Measurements from ENCODE around the gene CTDP1. TPM values are rescaled to one million over a fixed set of nuclear protein-coding genes. Genes with fewer than 3 reads are reported as not detected.

Gene CTDP1
- total RNA-seq, 3 donors from 2014 or later = 28.6 to 37.4 (median 30.1) TPM

GRCh38 chr18:79790996-79791972 lies 111.7 kb downstream of the CTDP1 start:
- Histone ChIP-seq H3K4me3 (no peak overlapping the region), H3K4me1 (ENCODE audit: low read depth) (no peaks in the 10 kb centered on the region), H3K36me3 (ENCODE audit: low read depth) (no peaks in the 10 kb centered on the region), H3K9me3 (no peaks in the 10 kb centered on the region)
- no peak for TF ChIP-seq CTCF (IDR thresholded peaks at IDR 0.05)
- DNase-seq (peak in 1 of 3 donors; percentile 6), ATAC-seq (peak; percentile 48)
- intact Hi-C loops (cut with DNase I, micrococcal nuclease) = no loop called here

GRCh38 chr18:79792096-79792987 lies 112.7 kb downstream of the CTDP1 start:
- DNase-seq (no peak), ATAC-seq (no peak)
- Histone ChIP-seq H3K9me3 (no peaks in the 10 kb centered on the region), H3K36me3 (ENCODE audit: low read depth) (no peaks in the 10 kb centered on the region), H3K4me3 (no peak overlapping the region), H3K4me1 (ENCODE audit: low read depth) (no peaks in the 10 kb centered on the region)
- intact Hi-C loops (cut with DNase I, micrococcal nuclease) = no loop called here
- no peak for TF ChIP-seq CTCF (IDR thresholded peaks at IDR 0.05)

- Histone ChIP-seq H3K36me3 (ENCODE audit: low read depth) (no peaks in the 10 kb centered on the region), H3K9me3 (no peaks in the 10 kb centered on the region), H3K4me3 (no peak overlapping the region), H3K4me1 (ENCODE audit: low read depth) (peaks cover 2% of the 10 kb centered on the region)
- DNase-seq (no peak), ATAC-seq (no peak)
- intact Hi-C loops (cut with DNase I, micrococcal nuclease) = no loop called here
- TF ChIP-seq CTCF (IDR thresholded peaks at IDR 0.05) = no peak
These were observed 113.4 kb downstream of the CTDP1 start for GRCh38 chr18:79792988-79793355.

GRCh38 chr18:79794846-79795245 lies 115.2 kb downstream of the CTDP1 start:
- no peak for TF ChIP-seq CTCF (IDR thresholded peaks at IDR 0.05)
- intact Hi-C loops (cut with DNase I, micrococcal nuclease) = no loop called here
- Histone ChIP-seq H3K4me3 (no peak overlapping the region), H3K4me1 (ENCODE audit: low read depth) (peaks cover 16% of the 10 kb centered on the region), H3K9me3 (no peaks in the 10 kb centered on the region), H3K36me3 (ENCODE audit: low read depth) (no peaks in the 10 kb centered on the region)
- ATAC-seq = no peak
- no peak for DNase-seq

GRCh38 chr18:79795446-79795845 lies 115.8 kb downstream of the CTDP1 start:
- Histone ChIP-seq H3K4me1 (ENCODE audit: low read depth) (peaks cover 16% of the 10 kb centered on the region), H3K4me3 (no peak overlapping the region), H3K36me3 (ENCODE audit: low read depth) (no peaks in the 10 kb centered on the region), H3K9me3 (no peaks in the 10 kb centered on the region)
- no peak for DNase-seq
- TF ChIP-seq CTCF (IDR thresholded peaks at IDR 0.05) = no peak
- intact Hi-C loops (cut with DNase I, micrococcal nuclease) = no loop called here
- ATAC-seq = no peak

Data from mucosa of descending colon (tissue), 3 donors.